Erythroblast (primary cell): Measurements from ENCODE around the gene TBXA2R.

Experiments used
- GATA1 ChIP-seq: IDR thresholded peaks from 2 replicates; pipeline ENCODE4 v1.6.1; 2011; ENCODE audit warnings: low read depth, mild to moderate bottlenecking, control low read depth, low read length, moderate library complexity
- POLR2A ChIP-seq: IDR thresholded peaks from 2 replicates; pipeline ENCODE4 v1.6.1; 2011; ENCODE audit warnings: mild to moderate bottlenecking, low read length

DNA sequence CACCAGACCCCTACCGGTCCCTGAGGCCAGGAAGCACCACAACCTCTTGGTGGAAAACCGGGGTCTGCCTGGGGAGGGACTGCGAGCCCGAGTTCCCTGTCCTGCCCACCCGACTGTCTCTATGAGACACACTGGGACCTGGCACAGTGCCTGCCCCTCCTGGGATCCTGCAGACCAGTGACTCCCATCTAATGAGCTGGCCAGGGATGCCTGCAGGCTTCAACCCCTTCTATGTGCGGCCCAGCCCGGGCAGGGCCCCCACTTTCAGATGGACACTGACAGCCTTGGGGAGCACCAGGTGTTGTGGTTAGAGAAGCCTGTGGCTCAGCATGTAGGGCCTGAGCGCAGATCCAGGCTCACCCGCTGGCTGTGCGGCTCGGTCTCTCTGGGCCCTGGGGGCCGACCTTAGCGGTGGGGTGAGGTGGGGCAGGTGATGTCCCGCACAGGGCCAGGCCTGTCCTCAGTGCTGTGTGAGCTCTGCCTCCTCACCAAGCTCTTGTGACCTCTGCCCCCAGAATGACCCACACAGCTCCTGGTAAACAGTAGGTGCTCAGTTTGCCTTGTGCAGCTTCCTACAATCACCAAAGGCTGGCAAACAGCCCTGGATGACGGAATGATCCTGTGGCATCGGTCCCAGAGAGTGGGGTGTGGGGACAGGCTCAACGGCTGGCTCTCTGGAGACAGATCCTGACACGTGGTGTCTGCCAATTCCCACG lies 37.8 kb upstream of the TBXA2R start:
- TF ChIP-seq POLR2A = no peak
- no peak for TF ChIP-seq GATA1
